Forelimb muscle (tissue), 1 donor: Measurements from ENCODE around the gene BNIP5. TPM values are rescaled to one million over a fixed set of nuclear protein-coding genes. Genes with fewer than 3 reads are reported as not detected.
A peak's percentile ranks its signal among the peaks of the same experiment; 100 is the strongest.
"Not testable (repeated sequence)": the region's sequence is repeated elsewhere in the genome, so short reads cannot be mapped to it uniquely, and the experiment has no call there.

Experiments used
- DNase-seq: peaks from one replicate; pipeline ENCODE4 v3.0.0-alpha.2; 2013; ENCODE audit warnings: low read depth
- polyA plus RNA-seq: library from polyadenylated mRNA; unstranded; fragments of 120-200 nt; gene quantifications from one replicate; pipeline ENCODE4 v1.2.1, GENCODE V29; 2013; ENCODE audit not compliant: insufficient read length

BNIP5 gene
- polyA plus RNA-seq, 1 donor = 0.09 TPM

GRCh38 chr6:36364669-36365479 is 28.2 kb upstream of the BNIP5 start:
- no peak for DNase-seq

GRCh38 chr6:36364061-36364635 is 27.5 kb upstream of the BNIP5 start:
- DNase-seq = not testable (repeated sequence)

- not testable (repeated sequence) for DNase-seq
Measured at GRCh38 chr6:36363371-36363752, 26.7 kb upstream of the BNIP5 start.

GRCh38 chr6:36362551-36363370 is 26.1 kb upstream of the BNIP5 start:
- DNase-seq = no peak

- no peak for DNase-seq
Measured at GRCh38 chr6:36361071-36361470, 24.4 kb upstream of the BNIP5 start.

- peak; percentile 55 for DNase-seq
Measured at GRCh38 chr6:36360241-36361054, 23.8 kb upstream of the BNIP5 start.

GRCh38 chr6:36358226-36358915 is 21.7 kb upstream of the BNIP5 start:
- no peak for DNase-seq

- no peak for DNase-seq
Measured at GRCh38 chr6:36357872-36358225, 21.2 kb upstream of the BNIP5 start.

GRCh38 chr6:36355819-36356218 is 19.1 kb upstream of the BNIP5 start:
- no peak for DNase-seq

- DNase-seq = no peak
Measured at GRCh38 chr6:36353411-36353915, 16.8 kb upstream of the BNIP5 start.

GRCh38 chr6:36352477-36353157 is 15.9 kb upstream of the BNIP5 start:
- DNase-seq = no peak

GRCh38 chr6:36350681-36351571 is 14.2 kb upstream of the BNIP5 start:
- DNase-seq = no peak

GRCh38 chr6:36350082-36350481 is 13.4 kb upstream of the BNIP5 start:
- no peak for DNase-seq

- DNase-seq = no peak
Measured at GRCh38 chr6:36349240-36349639, 12.6 kb upstream of the BNIP5 start.

GRCh38 chr6:36347621-36348020 is 10.9 kb upstream of the BNIP5 start:
- DNase-seq = no peak

- no peak for DNase-seq
Measured at GRCh38 chr6:36346486-36347273, 10.0 kb upstream of the BNIP5 start.

GRCh38 chr6:36345681-36346466 is 9.2 kb upstream of the BNIP5 start:
- DNase-seq = no peak
